Mesothelial cell of epicardium (in vitro differentiated cells): ENCODE results near the gene SNRK. TPM values are rescaled to one million over a fixed set of nuclear protein-coding genes. Genes with fewer than 3 reads are reported as not detected.

Experiments
- DNase-seq, 2 experiments: peaks; one replicate each; pipeline ENCODE4 v3.0.0; 2021; ENCODE audit warnings: low spot score in 2 of 2; ENCODE audit not compliant: unreplicated experiment in 2 of 2
- H3K27ac Mint-ChIP-seq: 2 replicates; pipeline ENCODE4 v1.8.0; 2021; ENCODE audit warnings: mixed read lengths
- H3K27me3 Mint-ChIP-seq: 2 replicates; pipeline ENCODE4 v1.8.0; 2021; ENCODE audit warnings: low read depth, mixed read lengths
- H3K36me3 Mint-ChIP-seq: 2 replicates; pipeline ENCODE4 v1.8.0; 2021; ENCODE audit warnings: mixed read lengths
- H3K4me1 Mint-ChIP-seq: 2 replicates; pipeline ENCODE4 v1.8.0; 2021; ENCODE audit warnings: mixed read lengths
- H3K4me3 Mint-ChIP-seq: 2 replicates; pipeline ENCODE4 v1.8.0; 2021; ENCODE audit warnings: mild to moderate bottlenecking, moderate library complexity, mixed read lengths
- H3K9me3 Mint-ChIP-seq: 2 replicates; pipeline ENCODE4 v1.8.0; 2021; ENCODE audit warnings: mixed read lengths
- CTCF ChIP-seq: fragments of 200-600 bp; sonication (generic); IDR thresholded peaks from one replicate; pipeline ENCODE4 v1.5.0; 2021; ENCODE audit warnings: antibody characterized with exemption; ENCODE audit not compliant: unreplicated experiment
- total RNA-seq: library from RNA; stranded (reverse); gene quantifications from 3 replicates; pipeline ENCODE4 v1.2.1, GENCODE V29; 2021

The SNRK gene
- total RNA-seq, 1 donor from 2014 or later = 19.3 TPM

- no peak for DNase-seq
- H3K4me3 Mint-ChIP-seq = no peak overlapping the region
- no peak overlapping the region for H3K27ac Mint-ChIP-seq
- H3K27me3 Mint-ChIP-seq = no peaks in the 10 kb centered on the region
- H3K4me1 Mint-ChIP-seq = peaks cover 8% of the 10 kb centered on the region
- no peaks in the 10 kb centered on the region for H3K9me3 Mint-ChIP-seq
- no peak for TF ChIP-seq CTCF
- peaks cover 4% of the 10 kb centered on the region for H3K36me3 Mint-ChIP-seq
Measured at GRCh38 chr3:43298292-43298691, 12.0 kb downstream of the SNRK start.

GRCh38 chr3:43298761-43299160, 12.4 kb downstream of the SNRK start:
- H3K4me1 Mint-ChIP-seq = peaks cover 8% of the 10 kb centered on the region
- H3K9me3 Mint-ChIP-seq = no peaks in the 10 kb centered on the region
- no peak overlapping the region for H3K4me3 Mint-ChIP-seq
- no peak for DNase-seq
- H3K36me3 Mint-ChIP-seq = peaks cover 9% of the 10 kb centered on the region
- H3K27ac Mint-ChIP-seq = no peak overlapping the region
- TF ChIP-seq CTCF = no peak
- no peaks in the 10 kb centered on the region for H3K27me3 Mint-ChIP-seq

GRCh38 chr3:43302116-43302880, 16.0 kb downstream of the SNRK start:
- no peak for TF ChIP-seq CTCF
- DNase-seq = no peak
- Mint-ChIP-seq H3K4me3 (no peak overlapping the region), H3K27ac (no peak overlapping the region), H3K36me3 (peaks cover 15% of the 10 kb centered on the region), H3K9me3 (no peaks in the 10 kb centered on the region), H3K27me3 (no peaks in the 10 kb centered on the region), H3K4me1 (peaks cover 6% of the 10 kb centered on the region)

- H3K4me1 Mint-ChIP-seq = peaks cover 6% of the 10 kb centered on the region
- no peak overlapping the region for H3K4me3 Mint-ChIP-seq
- no peak overlapping the region for H3K27ac Mint-ChIP-seq
- DNase-seq = no peak
- peaks cover 32% of the 10 kb centered on the region for H3K36me3 Mint-ChIP-seq
- H3K27me3 Mint-ChIP-seq = no peaks in the 10 kb centered on the region
- no peak for TF ChIP-seq CTCF
- H3K9me3 Mint-ChIP-seq = peaks cover 5% of the 10 kb centered on the region
Measured at GRCh38 chr3:43304126-43304525, 17.8 kb downstream of the SNRK start.

DNA sequence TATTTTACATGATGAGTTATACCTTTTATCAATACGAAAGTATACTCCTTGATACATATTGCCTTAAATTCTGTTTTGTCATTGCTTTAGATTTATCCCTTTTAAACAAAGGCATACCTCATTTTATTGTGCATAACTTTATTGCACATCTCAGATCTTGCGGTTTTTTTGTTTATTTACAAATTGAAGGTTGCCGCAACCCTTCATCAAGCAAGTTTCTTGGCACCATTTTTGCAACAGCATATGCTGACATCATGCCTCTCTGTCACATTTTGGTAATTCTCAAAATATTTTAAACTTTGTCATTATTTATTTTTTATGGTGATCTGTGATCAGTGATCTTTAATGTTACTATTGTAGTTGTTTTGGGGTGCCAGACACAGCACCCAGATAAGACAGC, 20.9 kb downstream of the SNRK start:
- no peaks in the 10 kb centered on the region for H3K27me3 Mint-ChIP-seq
- TF ChIP-seq CTCF = no peak
- H3K4me3 Mint-ChIP-seq = no peak overlapping the region
- peaks cover 5% of the 10 kb centered on the region for H3K9me3 Mint-ChIP-seq
- H3K27ac Mint-ChIP-seq = no peak overlapping the region
- peaks cover 6% of the 10 kb centered on the region for H3K4me1 Mint-ChIP-seq
- peaks cover 47% of the 10 kb centered on the region for H3K36me3 Mint-ChIP-seq
- no peak for DNase-seq
